ENCODE measurements around the gene UBR4. TPM values are rescaled to one million over a fixed set of nuclear protein-coding genes. Genes with fewer than 3 reads are reported as not detected.

Gene UBR4
- 230 TPM for total RNA-seq

GRCh38 chr1:19209990-19210771 is at the start of gene UBR4:
Gene UBR4 (minus strand): TSS chr1:19210266. CDS start chr1:19210248, 18 bp downstream.

GRCh38 chr1:19251305-19252196 is 41.5 kb upstream of the UBR4 start, which contains the start of the genes EMC1 and MRTO4:
Gene EMC1 (minus strand): TSS chr1:19251524. CDS start chr1:19251509, 15 bp downstream.
Gene MRTO4 (plus strand): TSS chr1:19251805. CDS start chr1:19251836, 31 bp downstream.

Other genes with a start within 250 kb of the UBR4 start
- gene EMC1, start 41.3 kb upstream of the UBR4 start, total RNA-seq: 111 TPM
- 27.9 TPM for gene MRTO4, start 41.5 kb upstream of the UBR4 start, total RNA-seq
- gene AKR7A3, start 78.5 kb upstream of the UBR4 start, total RNA-seq: 2.5 TPM
- 29.4 TPM for gene AKR7A2, start 101.9 kb upstream of the UBR4 start, total RNA-seq
- gene SLC66A1, start 102.1 kb upstream of the UBR4 start, total RNA-seq: 25.7 TPM

All from parietal lobe (tissue), 1 donor.